K562 (cell line): Measurements from ENCODE around the gene CDCA3. TPM values are rescaled to one million over a fixed set of nuclear protein-coding genes. Genes with fewer than 3 reads are reported as not detected.

Experiments
- BRF1 ChIP-seq: IDR thresholded peaks from 3 replicates; pipeline ENCODE4 v1.6.1; 2011; ENCODE audit warnings: borderline replicate concordance, mild to moderate bottlenecking; ENCODE audit not compliant: insufficient read length; ENCODE audit errors: extremely low read depth
- LCOR ChIP-seq: sonication (generic); formaldehyde crosslinking; IDR thresholded peaks from 2 replicates; pipeline ENCODE4 v1.8.0; 2022; ENCODE audit warnings: mild to moderate bottlenecking, missing genetic modification reagents
- NR3C1 ChIP-seq: sonication (generic); formaldehyde crosslinking; IDR thresholded peaks from 2 replicates; pipeline ENCODE4 v1.8.1; 2022; ENCODE audit warnings: missing genetic modification reagents
- SP2 ChIP-seq: IDR thresholded peaks from 2 replicates; pipeline ENCODE4 v1.6.1; 2011; ENCODE audit warnings: mild to moderate bottlenecking, low read depth, low read length, moderate library complexity; ENCODE audit not compliant: poor library complexity, severe bottlenecking; ENCODE audit errors: extremely low read depth
- TCF15 ChIP-seq: fragments of 250-450 bp; sonication (Bioruptor Pico); IDR thresholded peaks from 2 replicates; pipeline ENCODE4 v1.8.0; 2022; ENCODE audit warnings: moderate library complexity, mild to moderate bottlenecking, inconsistent platforms
- VEZF1 ChIP-seq: fragments of 200-800 bp; sonication (Bioruptor generic); IDR thresholded peaks from 2 replicates; pipeline ENCODE4 v1.6.1; 2017; ENCODE audit warnings: missing genetic modification characterization, missing compliant biosample characterization
- YY1 ChIP-seq, 3 experiments: IDR thresholded peaks; 2 replicates each; pipeline ENCODE4 v1.6.1; 2011; ENCODE audit warnings: low read length in 2 of 3, mild to moderate bottlenecking in 2 of 3, moderate library complexity in 2 of 3, borderline replicate concordance in 1 of 3, control low read depth in 1 of 3, low read depth in 1 of 3; ENCODE audit not compliant: insufficient read depth in 3 of 3, insufficient replicate concordance in 2 of 3, control insufficient read depth in 1 of 3, insufficient read length in 1 of 3; ENCODE audit errors: extremely low read depth in 1 of 3
- ZBTB11 ChIP-seq, 3 experiments: fragments of 200-800 bp in 1 of 3; fragments of 250-450 bp in 1 of 3; fragments of 450-650 bp in 1 of 3; sonication (Bioruptor Pico) in 1 of 3; sonication (Bioruptor generic) in 1 of 3; formaldehyde crosslinking in 1 of 3; IDR thresholded peaks; 2 replicates each; pipeline versions ENCODE4 v1.6.1 to v1.8.0; 2016 to 2022; ENCODE audit warnings: mild to moderate bottlenecking in 2 of 3, missing genetic modification characterization in 2 of 3, missing compliant biosample characterization in 1 of 3, moderate library complexity in 1 of 3
- ZFX ChIP-seq: sonication (generic); formaldehyde crosslinking; IDR thresholded peaks from 2 replicates; pipeline ENCODE4 v1.8.0; 2022; ENCODE audit warnings: mild to moderate bottlenecking, missing genetic modification reagents, moderate library complexity
- ZNF668 ChIP-seq: fragments of 250-450 bp; sonication (Bioruptor Pico); IDR thresholded peaks from 2 replicates; pipeline ENCODE4 v1.8.0; 2022; ENCODE audit warnings: mild to moderate bottlenecking, inconsistent platforms
- ZNF780A ChIP-seq: fragments of 250-450 bp; sonication (Bioruptor Pico); IDR thresholded peaks from 2 replicates; pipeline ENCODE4 v1.5.0; 2021; ENCODE audit warnings: mild to moderate bottlenecking
- polyA plus RNA-seq, 8 experiments: library from polyadenylated mRNA; depleted of rRNA in 4 of 8; stranded (reverse) in 5 of 8; unstranded in 3 of 8; fragments of >200 nt; fragmentation: Nextera tagmentation in 2 of 8; fragmentation: Illumina TruSeq in 1 of 8; extraction: Ambion mirVana in 2 of 8; extraction: Trizol in 1 of 8; gene quantifications; 2 replicates each; pipeline versions ENCODE4 v1.2.1 to v1.2.3, GENCODE V29; 2011 to 2014; ENCODE audit warnings: inconsistent platforms in 1 of 8, missing spikeins in 1 of 8
- total RNA-seq, 7 experiments: library from RNA; depleted of rRNA in 6 of 7; stranded (reverse); fragments of >200 nt in 6 of 7; fragmentation: Illumina TruSeq in 2 of 7; extraction: Trizol in 2 of 7; gene quantifications; 2 replicates each; pipeline versions ENCODE4 v1.2.1 to v1.2.3, GENCODE V29; 2011 to 2021; ENCODE audit warnings: low replicate concordance in 1 of 7
- TF ChIP-seq, protein P1 (sequence below), 2 experiments: fragments of 450-650 bp; IDR thresholded peaks; 2 replicates each; pipeline ENCODE4 v1.6.1; 2016
- TF ChIP-seq, protein P2 (sequence below): fragments of 450-650 bp; IDR thresholded peaks from 2 replicates; pipeline ENCODE4 v1.7.1; 2018; ENCODE audit warnings: mild to moderate bottlenecking, low read depth; ENCODE audit not compliant: partially characterized antibody

Gene CDCA3
- total and polyA plus RNA-seq, 9 of the 15 experiments (the other 6 are each of a cell fraction or from before 2014, with no cell fraction given), result 24.2 to 80.8 (median 55.1) TPM

GRCh38 chr12:6866920-6867412 lies 15.9 kb upstream of the CDCA3 start (continued):
- TF ChIP-seq, protein P1, sequence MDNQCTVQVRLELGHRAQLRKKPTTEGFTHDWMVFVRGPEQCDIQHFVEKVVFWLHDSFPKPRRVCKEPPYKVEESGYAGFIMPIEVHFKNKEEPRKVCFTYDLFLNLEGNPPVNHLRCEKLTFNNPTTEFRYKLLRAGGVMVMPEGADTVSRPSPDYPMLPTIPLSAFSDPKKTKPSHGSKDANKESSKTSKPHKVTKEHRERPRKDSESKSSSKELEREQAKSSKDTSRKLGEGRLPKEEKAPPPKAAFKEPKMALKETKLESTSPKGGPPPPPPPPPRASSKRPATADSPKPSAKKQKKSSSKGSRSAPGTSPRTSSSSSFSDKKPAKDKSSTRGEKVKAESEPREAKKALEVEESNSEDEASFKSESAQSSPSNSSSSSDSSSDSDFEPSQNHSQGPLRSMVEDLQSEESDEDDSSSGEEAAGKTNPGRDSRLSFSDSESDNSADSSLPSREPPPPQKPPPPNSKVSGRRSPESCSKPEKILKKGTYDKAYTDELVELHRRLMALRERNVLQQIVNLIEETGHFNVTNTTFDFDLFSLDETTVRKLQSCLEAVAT (IDR thresholded peaks at IDR 0.05), result no peak
- TF ChIP-seq YY1 (IDR thresholded peaks at IDR 0.05; ENCODE audit: borderline replicate concordance in 1 of 3, control insufficient read depth in 1 of 3, extremely low read depth in 1 of 3, insufficient read depth in 3 of 3, insufficient read length in 1 of 3, insufficient replicate concordance in 2 of 3, low read depth in 1 of 3, low read length in 2 of 3) (no peak), SP2 (no peak), ZBTB11 (CRISPR knock-in tag; IDR thresholded peaks at IDR 0.05) (peak in 1 of 3 experiments; percentile 48; a peak in 1 of 6 replicates), ZNF668 (CRISPR knock-in tag) (no peak), BRF1 (no peak), ZNF780A (CRISPR knock-in tag) (no peak), LCOR (CRISPR knock-in tag) (no peak), ZFX (CRISPR knock-in tag) (peak; percentile 21; the same call in 1 of the 2 replicates), TCF15 (CRISPR knock-in tag) (no peak), VEZF1 (CRISPR knock-in tag) (peak; percentile 87), NR3C1 (CRISPR knock-in tag) (no peak)
- TF ChIP-seq, protein P2, sequence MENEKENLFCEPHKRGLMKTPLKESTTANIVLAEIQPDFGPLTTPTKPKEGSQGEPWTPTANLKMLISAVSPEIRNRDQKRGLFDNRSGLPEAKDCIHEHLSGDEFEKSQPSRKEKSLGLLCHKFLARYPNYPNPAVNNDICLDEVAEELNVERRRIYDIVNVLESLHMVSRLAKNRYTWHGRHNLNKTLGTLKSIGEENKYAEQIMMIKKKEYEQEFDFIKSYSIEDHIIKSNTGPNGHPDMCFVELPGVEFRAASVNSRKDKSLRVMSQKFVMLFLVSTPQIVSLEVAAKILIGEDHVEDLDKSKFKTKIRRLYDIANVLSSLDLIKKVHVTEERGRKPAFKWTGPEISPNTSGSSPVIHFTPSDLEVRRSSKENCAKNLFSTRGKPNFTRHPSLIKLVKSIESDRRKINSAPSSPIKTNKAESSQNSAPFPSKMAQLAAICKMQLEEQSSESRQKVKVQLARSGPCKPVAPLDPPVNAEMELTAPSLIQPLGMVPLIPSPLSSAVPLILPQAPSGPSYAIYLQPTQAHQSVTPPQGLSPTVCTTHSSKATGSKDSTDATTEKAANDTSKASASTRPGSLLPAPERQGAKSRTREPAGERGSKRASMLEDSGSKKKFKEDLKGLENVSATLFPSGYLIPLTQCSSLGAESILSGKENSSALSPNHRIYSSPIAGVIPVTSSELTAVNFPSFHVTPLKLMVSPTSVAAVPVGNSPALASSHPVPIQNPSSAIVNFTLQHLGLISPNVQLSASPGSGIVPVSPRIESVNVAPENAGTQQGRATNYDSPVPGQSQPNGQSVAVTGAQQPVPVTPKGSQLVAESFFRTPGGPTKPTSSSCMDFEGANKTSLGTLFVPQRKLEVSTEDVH, result no peak
